Loucy (cell line): ENCODE data around the gene KANSL3.

ENCODE experiments used
- H2AFZ ChIP-seq: fragments of 200-600 bp; sonication (generic); 2 replicates; pipeline ENCODE4 v1.6.0; 2016; ENCODE audit warnings: antibody characterized with exemption, mild to moderate bottlenecking, low read length, moderate library complexity
- H3F3A ChIP-seq: fragments of 200-600 bp; 2 replicates; pipeline ENCODE4 v1.6.0; 2016; ENCODE audit warnings: antibody characterized with exemption, low read depth, mild to moderate bottlenecking
- H3K27me3 ChIP-seq: fragments of 200-600 bp; sonication (generic); 2 replicates; pipeline ENCODE4 v1.6.1; 2014; ENCODE audit warnings: low read length, mild to moderate bottlenecking; ENCODE audit not compliant: insufficient read depth, poor library complexity, severe bottlenecking
- H3K36me3 ChIP-seq: fragments of 200-600 bp; sonication (generic); 2 replicates; pipeline ENCODE4 v1.6.1; 2016; ENCODE audit warnings: low read length; ENCODE audit not compliant: insufficient read depth
- H3K4me1 ChIP-seq: fragments of 200-600 bp; sonication (generic); 2 replicates; pipeline ENCODE4 v1.5.1; 2014; ENCODE audit warnings: low read length, mild to moderate bottlenecking; ENCODE audit not compliant: insufficient read depth, poor library complexity, severe bottlenecking
- H3K4me2 ChIP-seq: fragments of 200-600 bp; sonication (generic); 2 replicates; pipeline ENCODE4 v1.6.0; 2014; ENCODE audit warnings: antibody characterized with exemption, low read length, low read depth, mild to moderate bottlenecking; ENCODE audit not compliant: poor library complexity, severe bottlenecking
- H3K4me3 ChIP-seq: fragments of 200-600 bp; sonication (generic); 2 replicates; pipeline ENCODE4 v1.5.1; 2014; ENCODE audit warnings: low read length, mild to moderate bottlenecking, mixed read lengths; ENCODE audit not compliant: poor library complexity, severe bottlenecking
- H3K79me2 ChIP-seq: fragments of 200-600 bp; sonication (generic); 2 replicates; pipeline ENCODE4 v1.6.1; 2014; ENCODE audit warnings: low read length; ENCODE audit not compliant: insufficient read depth
- H3K9ac ChIP-seq: fragments of 200-600 bp; sonication (generic); 2 replicates; pipeline ENCODE4 v1.6.0; 2014; ENCODE audit warnings: mild to moderate bottlenecking, low read depth, low read length, moderate library complexity; ENCODE audit not compliant: poor library complexity, severe bottlenecking
- H3K9me2 ChIP-seq: fragments of 200-600 bp; sonication (generic); replicated peaks from 2 replicates; pipeline ENCODE4 v1.6.1; 2016; ENCODE audit warnings: low read depth, low read length, mixed read lengths
- H3K9me3 ChIP-seq: fragments of 200-600 bp; sonication (generic); 2 replicates; pipeline ENCODE4 v1.6.1; 2014; ENCODE audit warnings: mild to moderate bottlenecking, antibody characterized with exemption, low read length, low read depth; ENCODE audit not compliant: insufficient read depth
- H4K20me1 ChIP-seq: fragments of 200-600 bp; sonication (generic); 2 replicates; pipeline ENCODE4 v1.6.0; 2014; ENCODE audit warnings: antibody characterized with exemption, low read length, mild to moderate bottlenecking; ENCODE audit not compliant: insufficient read depth, poor library complexity, severe bottlenecking
- EZH2phosphoT487 ChIP-seq: fragments of 200-600 bp; IDR thresholded peaks from 2 replicates; pipeline ENCODE4 v1.6.1; 2018; ENCODE audit warnings: antibody characterized with exemption, mild to moderate bottlenecking, moderate library complexity, borderline replicate concordance
- TF ChIP-seq, protein P1 (sequence below): fragments of 200-600 bp; sonication (generic); conservative IDR thresholded peaks from 2 replicates; pipeline ENCODE4 v1.5.1; 2014; ENCODE audit warnings: mild to moderate bottlenecking, antibody characterized with exemption, low read length

KANSL3 gene

DNA sequence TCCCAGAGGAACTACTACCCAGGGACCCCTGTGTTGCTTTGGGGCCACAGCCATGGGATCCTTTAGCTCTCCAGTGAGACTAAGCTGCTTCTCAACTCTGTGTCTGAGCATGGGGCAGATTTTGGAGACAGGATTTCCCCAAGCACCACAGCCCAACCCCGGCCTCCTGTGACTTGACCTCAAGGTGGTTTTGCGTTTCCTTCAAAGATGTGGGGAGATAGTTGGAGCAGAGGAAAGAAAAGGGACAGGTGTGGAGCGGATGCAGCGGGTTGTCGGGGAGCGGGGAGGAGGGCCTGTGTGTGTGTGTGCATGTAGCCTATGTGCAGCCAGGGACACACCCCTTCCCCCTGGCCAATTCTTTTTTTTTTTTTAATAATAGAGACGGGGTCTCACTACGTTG, 91.3 kb downstream of the KANSL3 start:
- H3K4me3 ChIP-seq: no peak overlapping the region

GRCh38 chr2:96546321-96546720, 91.8 kb downstream of the KANSL3 start:
- Histone ChIP-seq H3K36me3 (peaks cover 36% of the 10 kb centered on the region; the same call in 1 of the 2 replicates), H4K20me1 (peaks cover 8% of the 10 kb centered on the region), H3K4me3 (no peak overlapping the region), H3K79me2 (peaks cover 33% of the 10 kb centered on the region), H3K9me3 (no peaks in the 10 kb centered on the region), H3K4me1 (peaks cover 6% of the 10 kb centered on the region), H3K9ac (no peak overlapping the region), H3K9me2 (no peaks in the 10 kb centered on the region), H2AFZ (no peak overlapping the region), H3K27me3 (no peaks in the 10 kb centered on the region), H3F3A (no peaks in the 10 kb centered on the region), H3K4me2 (no peak overlapping the region)
- TF ChIP-seq, protein P1, sequence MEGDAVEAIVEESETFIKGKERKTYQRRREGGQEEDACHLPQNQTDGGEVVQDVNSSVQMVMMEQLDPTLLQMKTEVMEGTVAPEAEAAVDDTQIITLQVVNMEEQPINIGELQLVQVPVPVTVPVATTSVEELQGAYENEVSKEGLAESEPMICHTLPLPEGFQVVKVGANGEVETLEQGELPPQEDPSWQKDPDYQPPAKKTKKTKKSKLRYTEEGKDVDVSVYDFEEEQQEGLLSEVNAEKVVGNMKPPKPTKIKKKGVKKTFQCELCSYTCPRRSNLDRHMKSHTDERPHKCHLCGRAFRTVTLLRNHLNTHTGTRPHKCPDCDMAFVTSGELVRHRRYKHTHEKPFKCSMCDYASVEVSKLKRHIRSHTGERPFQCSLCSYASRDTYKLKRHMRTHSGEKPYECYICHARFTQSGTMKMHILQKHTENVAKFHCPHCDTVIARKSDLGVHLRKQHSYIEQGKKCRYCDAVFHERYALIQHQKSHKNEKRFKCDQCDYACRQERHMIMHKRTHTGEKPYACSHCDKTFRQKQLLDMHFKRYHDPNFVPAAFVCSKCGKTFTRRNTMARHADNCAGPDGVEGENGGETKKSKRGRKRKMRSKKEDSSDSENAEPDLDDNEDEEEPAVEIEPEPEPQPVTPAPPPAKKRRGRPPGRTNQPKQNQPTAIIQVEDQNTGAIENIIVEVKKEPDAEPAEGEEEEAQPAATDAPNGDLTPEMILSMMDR: no peak
- TF ChIP-seq EZH2phosphoT487: no peak

More for the DNA sequence above, 91.3 kb downstream of the KANSL3 start:
- Histone ChIP-seq H2AFZ (no peak overlapping the region), H3F3A (no peaks in the 10 kb centered on the region), H3K79me2 (peaks cover 28% of the 10 kb centered on the region), H3K4me1 (peaks cover 6% of the 10 kb centered on the region), H3K9ac (no peak overlapping the region), H3K4me2 (no peak overlapping the region), H3K9me2 (no peaks in the 10 kb centered on the region), H3K9me3 (no peaks in the 10 kb centered on the region), H3K27me3 (no peaks in the 10 kb centered on the region), H4K20me1 (peaks cover 8% of the 10 kb centered on the region), H3K36me3 (peaks cover 40% of the 10 kb centered on the region; the same call in 1 of the 2 replicates)
- TF ChIP-seq, protein P1: no peak
- TF ChIP-seq EZH2phosphoT487: no peak
